ENCODE measurements around the gene CHRM2.

CHRM2 gene

GRCh38 chr7:136853654-136854053, 14.8 kb upstream of the CHRM2 start:
- H3K9me3 ChIP-seq (ENCODE audit: control insufficient read depth, insufficient read depth, low read length) = no peaks in the 10 kb centered on the region; the same call in 1 of the 2 replicates
- no peak for TF ChIP-seq EZH2phosphoT487 (IDR thresholded peaks at IDR 0.05; ENCODE audit: borderline replicate concordance, low read length)
- TF ChIP-seq CTCF (IDR thresholded peaks at IDR 0.05; ENCODE audit: low read depth, low read length, poor library complexity, severe bottlenecking) = no peak
- H3K79me2 ChIP-seq (ENCODE audit: control insufficient read depth, low read length) = no peaks in the 10 kb centered on the region

GRCh38 chr7:136857573-136857972, 10.9 kb upstream of the CHRM2 start:
- Histone ChIP-seq H3K4me2 (ENCODE audit: low read length) (no peak overlapping the region), H3K9me3 (ENCODE audit: control insufficient read depth, insufficient read depth, low read length) (no peaks in the 10 kb centered on the region; the same call in 1 of the 2 replicates), H3K4me1 (ENCODE audit: control insufficient read depth, low read length) (no peaks in the 10 kb centered on the region), H3K36me3 (ENCODE audit: control insufficient read depth, low read length) (no peaks in the 10 kb centered on the region), H3K27me3 (ENCODE audit: control insufficient read depth, low read length) (no peaks in the 10 kb centered on the region), H3K27ac (ENCODE audit: low read depth, low read length) (no peak overlapping the region), H3K79me2 (ENCODE audit: control insufficient read depth, low read length) (no peaks in the 10 kb centered on the region), H3F3A (ENCODE audit: control insufficient read depth, insufficient read depth) (no peaks in the 10 kb centered on the region), H3K9me2 (replicated peaks; ENCODE audit: control insufficient read depth, low read length) (no peaks in the 10 kb centered on the region; the same call in 1 of the 2 replicates), H3K4me3 (ENCODE audit: low read length) (no peak overlapping the region), H4K20me1 (ENCODE audit: control insufficient read depth, insufficient read depth, low read depth, low read length) (no peaks in the 10 kb centered on the region)
- TF ChIP-seq CTCF (IDR thresholded peaks at IDR 0.05; ENCODE audit: low read depth, low read length, poor library complexity, severe bottlenecking) = no peak

More at GRCh38 chr7:136853654-136854053, 14.8 kb upstream of the CHRM2 start:
- Histone ChIP-seq H3K27ac (ENCODE audit: low read depth, low read length) (no peak overlapping the region), H3K36me3 (ENCODE audit: control insufficient read depth, low read length) (no peaks in the 10 kb centered on the region), H3F3A (ENCODE audit: control insufficient read depth, insufficient read depth) (no peaks in the 10 kb centered on the region), H3K4me1 (ENCODE audit: control insufficient read depth, low read length) (no peaks in the 10 kb centered on the region), H3K9me2 (replicated peaks; ENCODE audit: control insufficient read depth, low read length) (no peaks in the 10 kb centered on the region; the same call in none of the 2 replicates), H4K20me1 (ENCODE audit: control insufficient read depth, insufficient read depth, low read depth, low read length) (no peaks in the 10 kb centered on the region), H3K4me2 (ENCODE audit: low read length) (no peak overlapping the region), H3K27me3 (ENCODE audit: control insufficient read depth, low read length) (no peaks in the 10 kb centered on the region), H3K4me3 (ENCODE audit: low read length) (no peak overlapping the region)

GRCh38 chr7:136859803-136860202, 8.6 kb upstream of the CHRM2 start:
- TF ChIP-seq CTCF (IDR thresholded peaks at IDR 0.05; ENCODE audit: low read depth, low read length, poor library complexity, severe bottlenecking) = no peak
- Histone ChIP-seq H4K20me1 (ENCODE audit: control insufficient read depth, insufficient read depth, low read depth, low read length) (no peaks in the 10 kb centered on the region), H3F3A (ENCODE audit: control insufficient read depth, insufficient read depth) (no peaks in the 10 kb centered on the region), H3K9me2 (replicated peaks; ENCODE audit: control insufficient read depth, low read length) (no peaks in the 10 kb centered on the region), H3K9me3 (ENCODE audit: control insufficient read depth, insufficient read depth, low read length) (no peaks in the 10 kb centered on the region), H3K4me3 (ENCODE audit: low read length) (no peak overlapping the region), H3K27me3 (ENCODE audit: control insufficient read depth, low read length) (no peaks in the 10 kb centered on the region), H3K79me2 (ENCODE audit: control insufficient read depth, low read length) (no peaks in the 10 kb centered on the region), H3K4me2 (ENCODE audit: low read length) (no peak overlapping the region), H3K36me3 (ENCODE audit: control insufficient read depth, low read length) (no peaks in the 10 kb centered on the region), H3K27ac (ENCODE audit: low read depth, low read length) (no peak overlapping the region), H3K4me1 (ENCODE audit: control insufficient read depth, low read length) (no peaks in the 10 kb centered on the region)

- Histone ChIP-seq H4K20me1 (ENCODE audit: control insufficient read depth, insufficient read depth, low read depth, low read length) (no peaks in the 10 kb centered on the region), H3K4me1 (ENCODE audit: control insufficient read depth, low read length) (no peaks in the 10 kb centered on the region), H3K79me2 (ENCODE audit: control insufficient read depth, low read length) (no peaks in the 10 kb centered on the region), H3K4me2 (ENCODE audit: low read length) (no peak overlapping the region), H3K4me3 (ENCODE audit: low read length) (no peak overlapping the region), H3K27ac (ENCODE audit: low read depth, low read length) (no peak overlapping the region), H3F3A (ENCODE audit: control insufficient read depth, insufficient read depth) (no peaks in the 10 kb centered on the region), H3K27me3 (ENCODE audit: control insufficient read depth, low read length) (no peaks in the 10 kb centered on the region), H3K9me2 (replicated peaks; ENCODE audit: control insufficient read depth, low read length) (no peaks in the 10 kb centered on the region), H3K36me3 (ENCODE audit: control insufficient read depth, low read length) (no peaks in the 10 kb centered on the region), H3K9me3 (ENCODE audit: control insufficient read depth, insufficient read depth, low read length) (peaks cover 14% of the 10 kb centered on the region; the same call in 1 of the 2 replicates)
- TF ChIP-seq EZH2phosphoT487 (IDR thresholded peaks at IDR 0.05; ENCODE audit: borderline replicate concordance, low read length) = no peak
- TF ChIP-seq CTCF (IDR thresholded peaks at IDR 0.05; ENCODE audit: low read depth, low read length, poor library complexity, severe bottlenecking) = no peak
Observed at GRCh38 chr7:136865236-136865635, 3.2 kb upstream of the CHRM2 start.
